Occipital lobe (tissue), 2 donors: ENCODE data around the gene AMPD3. TPM values are rescaled to one million over a fixed set of nuclear protein-coding genes. Genes with fewer than 3 reads are reported as not detected.

Experiments used
- DNase-seq: peaks from one replicate; lab custom pipeline; 2025; lab: John Stamatoyannopoulos, UW
- total RNA-seq: library from RNA; depleted of rRNA; stranded (reverse); fragments of >200 nt; gene quantifications from one replicate; pipeline ENCODE4 v1.2.3, GENCODE V29; 2014

AMPD3 gene
- total RNA-seq, 1 donor from 2014 or later = 0.78 TPM

GRCh38 chr11:10503221-10503620 lies 48.2 kb downstream of the AMPD3 start:
- no peak for DNase-seq

DNA sequence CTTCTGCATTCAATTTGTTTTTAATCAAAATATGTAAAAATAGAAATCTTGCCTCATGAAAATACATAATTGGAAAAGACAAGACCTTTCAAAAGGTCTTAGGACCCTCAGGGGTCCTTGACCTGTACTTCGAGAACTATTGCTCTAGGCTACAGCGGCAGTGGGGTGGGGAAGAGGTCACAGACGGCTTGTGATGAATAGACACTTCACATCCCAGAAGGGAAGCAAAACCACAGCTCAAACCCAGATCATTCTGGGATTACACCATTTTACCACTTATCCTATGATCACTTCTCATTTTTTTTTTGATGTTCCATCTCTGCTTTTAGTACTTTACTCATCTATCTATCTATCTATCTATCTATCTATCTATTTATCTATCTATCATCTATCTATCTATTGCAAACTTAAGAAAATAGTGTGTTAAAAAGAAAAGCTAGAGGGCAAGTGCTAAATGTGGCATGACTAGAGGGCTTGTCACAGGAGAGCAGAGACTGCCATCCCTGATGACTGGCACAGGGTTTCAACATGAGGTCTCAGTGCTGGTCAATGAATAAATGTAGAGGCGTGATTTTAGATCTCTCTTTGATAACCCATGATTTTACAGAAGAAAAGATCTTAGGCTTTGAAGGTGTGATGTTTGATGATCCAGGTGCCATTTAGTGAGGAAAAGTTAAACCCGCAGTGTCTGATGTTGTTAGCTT lies 48.9 kb downstream of the AMPD3 start:
- no peak for DNase-seq

GRCh38 chr11:10504490-10504889 lies 49.4 kb downstream of the AMPD3 start:
- DNase-seq = no peak

GRCh38 chr11:10505278-10506007 lies 50.4 kb downstream of the AMPD3 start:
- DNase-seq = no peak

DNA sequence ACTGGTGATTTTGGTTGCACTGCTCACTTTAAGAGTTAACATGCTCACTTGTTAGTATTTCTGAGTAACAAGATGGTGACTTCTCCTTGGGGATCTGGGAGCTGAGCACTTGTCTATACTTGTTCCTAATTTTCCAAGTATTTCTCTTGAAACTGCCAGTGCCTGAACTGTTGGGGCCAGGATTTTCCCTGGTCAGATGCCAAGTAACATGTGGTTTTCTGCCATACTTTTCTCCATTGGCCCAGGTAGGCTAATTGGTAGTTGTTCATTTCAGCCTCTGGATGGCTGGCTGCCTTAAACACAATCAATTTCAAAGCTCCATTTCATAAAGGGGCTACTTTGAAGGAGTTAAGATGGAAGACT lies 50.9 kb downstream of the AMPD3 start:
- DNase-seq = no peak

- no peak for DNase-seq
Observed at GRCh38 chr11:10511181-10511621, 56.1 kb downstream of the AMPD3 start.

- DNase-seq = no peak
Observed at GRCh38 chr11:10514202-10514601, 59.1 kb downstream of the AMPD3 start.

DNA sequence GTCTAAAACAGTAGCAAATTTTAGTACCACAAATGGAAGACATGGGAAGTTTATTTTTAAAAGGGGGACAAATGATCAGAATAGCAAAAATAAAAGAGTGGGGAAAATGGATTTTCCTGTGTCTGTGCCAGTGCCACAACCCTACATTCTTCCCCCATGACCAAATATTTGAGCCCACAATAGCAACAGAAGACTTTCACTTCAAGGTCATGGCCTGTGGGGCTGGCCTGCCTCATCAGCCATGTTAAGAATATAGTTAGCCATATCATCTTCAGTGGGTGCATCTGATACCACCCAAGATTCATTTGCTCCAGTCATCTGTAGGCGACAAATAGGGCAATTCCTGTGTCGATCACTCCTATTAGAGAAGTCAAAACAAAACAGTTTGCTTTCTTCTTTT lies 59.6 kb downstream of the AMPD3 start:
- DNase-seq = no peak

DNA sequence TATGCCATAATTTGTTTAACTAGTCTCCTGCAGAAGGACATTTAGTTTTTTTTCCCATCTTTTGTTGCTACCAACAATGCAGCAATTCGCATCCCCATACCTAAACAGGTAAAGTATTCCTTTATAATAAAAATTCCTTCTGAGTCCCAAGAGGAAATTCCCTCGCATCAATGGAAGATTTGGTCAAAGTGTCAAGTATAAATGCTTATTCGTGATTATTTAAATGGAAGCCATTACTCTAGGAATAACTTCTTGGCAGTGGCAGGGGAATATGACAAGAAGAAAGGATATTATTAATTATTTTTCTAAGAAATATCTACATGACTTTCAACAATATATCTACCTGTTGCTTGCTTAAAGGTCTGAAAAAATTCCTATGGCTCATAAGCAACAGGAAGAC lies 60.4 kb downstream of the AMPD3 start:
- no peak for DNase-seq

DNA sequence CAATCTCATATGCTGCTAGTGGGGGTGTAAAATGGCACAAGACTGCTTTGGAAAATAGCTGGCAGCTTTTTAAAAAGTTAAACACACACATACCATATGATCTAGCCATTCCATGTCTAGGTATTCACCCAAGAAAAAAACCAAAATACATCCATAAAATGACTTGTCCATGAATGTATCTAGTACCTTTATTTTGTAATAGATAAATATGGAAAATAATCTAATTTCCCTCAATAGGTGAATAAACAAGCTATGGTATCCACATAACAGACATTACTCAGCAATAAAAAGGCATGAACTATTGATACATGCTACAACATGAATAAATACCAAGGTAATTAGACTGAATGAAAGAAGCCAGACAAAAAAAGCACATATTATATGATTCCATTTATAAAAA lies 63.1 kb downstream of the AMPD3 start:
- DNase-seq = no peak

GRCh38 chr11:10518891-10519290 lies 63.8 kb downstream of the AMPD3 start:
- DNase-seq = no peak

- DNase-seq = no peak
Observed at GRCh38 chr11:10519630-10520029, 64.6 kb downstream of the AMPD3 start.

DNA sequence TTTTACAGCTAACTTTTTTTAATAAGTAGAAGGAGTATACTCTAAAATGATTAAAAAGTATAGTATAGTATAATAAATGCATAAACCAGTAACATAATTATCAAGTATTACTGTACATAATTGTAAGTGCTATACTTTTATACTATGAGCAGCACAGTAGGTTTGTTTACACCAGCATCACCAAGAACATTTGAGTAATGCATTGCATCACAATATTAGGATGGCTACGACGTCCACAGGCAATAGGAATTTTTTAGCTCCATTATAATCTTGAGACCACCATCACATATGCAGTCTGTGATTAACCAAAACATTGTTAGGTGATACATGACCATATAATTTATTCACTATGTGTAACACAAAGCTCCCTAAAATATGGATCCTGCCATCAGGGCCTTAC lies 65.5 kb downstream of the AMPD3 start:
- DNase-seq = no peak

DNA sequence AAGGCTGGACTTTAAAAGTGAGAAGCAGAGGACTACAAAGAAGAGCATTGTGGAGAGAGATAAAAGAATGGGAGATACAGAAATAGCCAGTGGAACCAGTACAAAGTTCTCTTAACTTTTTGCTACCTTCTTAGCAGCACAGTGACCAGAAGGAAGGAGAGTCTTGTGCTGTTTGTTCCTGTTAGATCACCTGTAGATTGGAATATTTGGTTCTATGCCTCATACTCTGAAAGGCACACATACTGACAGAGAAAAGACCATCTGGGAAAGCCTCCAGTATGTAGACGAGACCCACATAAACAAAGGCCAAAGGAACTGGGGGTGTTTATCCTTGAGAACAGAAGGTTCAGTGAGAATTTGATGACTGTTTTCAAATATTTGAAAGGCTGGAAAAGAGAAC lies 67.2 kb downstream of the AMPD3 start:
- no peak for DNase-seq

DNA sequence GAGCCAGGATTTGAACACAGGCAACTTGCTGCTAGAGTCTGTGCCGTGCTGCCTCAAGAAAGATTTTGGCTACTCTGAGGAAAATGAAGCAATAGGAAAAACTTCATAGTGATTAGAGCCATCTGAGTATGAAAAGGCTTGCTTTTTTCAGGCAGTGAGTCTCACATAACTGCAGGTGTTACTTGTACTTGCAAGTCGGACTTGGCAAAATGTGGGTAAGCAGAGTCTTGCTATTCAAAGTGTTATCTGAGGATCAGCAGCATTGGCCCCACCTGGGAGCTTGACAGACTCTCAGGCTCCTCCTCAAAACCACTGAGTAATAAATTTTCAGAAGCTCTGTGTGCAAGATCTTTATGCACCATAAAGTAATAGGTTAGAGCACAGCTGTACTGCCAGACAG lies 67.9 kb downstream of the AMPD3 start:
- DNase-seq = no peak

DNA sequence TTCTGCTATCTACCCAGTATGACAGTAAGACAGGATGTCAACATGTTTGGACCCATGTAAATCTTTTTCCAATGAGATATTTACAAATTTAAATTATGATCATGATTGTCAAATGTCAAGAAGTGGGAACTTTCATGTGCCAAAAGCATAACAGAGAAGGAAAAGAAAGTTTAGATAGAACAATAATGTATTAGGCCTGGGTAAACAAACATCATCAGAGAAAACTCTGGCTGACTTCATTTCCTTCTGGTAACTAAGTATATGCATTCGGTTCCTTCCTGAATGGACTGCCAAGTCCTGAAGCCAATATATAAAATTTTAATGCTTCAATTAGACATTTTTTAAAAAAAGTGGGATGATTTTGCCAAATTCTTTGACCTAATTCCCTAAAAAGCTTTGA lies 69.4 kb downstream of the AMPD3 start:
- DNase-seq = no peak

GRCh38 chr11:10526974-10527918 lies 72.2 kb downstream of the AMPD3 start:
- DNase-seq = no peak

DNA sequence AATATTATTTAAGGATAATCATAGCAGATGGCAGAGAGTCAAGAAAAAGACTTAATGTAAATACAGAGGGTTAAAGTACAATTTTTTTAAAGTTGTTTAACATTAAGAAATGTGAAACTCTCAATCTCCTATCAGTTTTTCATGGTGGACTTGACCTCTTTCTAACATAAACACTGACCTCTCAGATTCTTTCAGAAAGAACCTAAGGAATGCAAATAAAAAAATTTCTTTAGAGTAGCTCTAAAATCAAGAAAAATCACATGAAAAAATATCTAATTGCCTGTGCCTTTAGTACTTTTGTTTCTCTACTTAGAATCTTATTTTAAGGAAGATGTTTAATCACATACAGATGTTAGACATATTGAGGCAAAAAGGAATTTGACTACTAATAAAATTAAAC lies 73.1 kb downstream of the AMPD3 start:
- DNase-seq = no peak

DNA sequence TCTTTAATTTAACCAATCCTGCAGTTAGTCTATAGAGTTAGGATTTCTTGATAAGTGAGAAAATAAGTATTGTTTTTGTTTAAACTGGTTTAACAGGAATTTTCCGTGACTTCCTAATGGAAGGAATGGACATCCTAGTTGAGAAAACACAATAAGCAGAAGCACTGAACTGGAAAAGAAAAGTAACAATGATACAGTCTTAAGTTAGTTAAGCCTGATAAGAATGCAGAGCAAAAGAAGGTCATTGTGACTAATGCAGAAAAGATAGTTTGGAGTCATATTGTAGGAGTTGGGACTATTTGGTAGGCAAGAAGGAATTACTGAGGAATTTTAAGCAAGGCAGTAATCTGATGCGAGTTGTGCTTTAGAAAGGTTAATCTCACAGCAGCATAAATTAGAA lies 74.2 kb downstream of the AMPD3 start:
- DNase-seq = no peak

GRCh38 chr11:10532526-10532925 lies 77.5 kb downstream of the AMPD3 start:
- no peak for DNase-seq

DNA sequence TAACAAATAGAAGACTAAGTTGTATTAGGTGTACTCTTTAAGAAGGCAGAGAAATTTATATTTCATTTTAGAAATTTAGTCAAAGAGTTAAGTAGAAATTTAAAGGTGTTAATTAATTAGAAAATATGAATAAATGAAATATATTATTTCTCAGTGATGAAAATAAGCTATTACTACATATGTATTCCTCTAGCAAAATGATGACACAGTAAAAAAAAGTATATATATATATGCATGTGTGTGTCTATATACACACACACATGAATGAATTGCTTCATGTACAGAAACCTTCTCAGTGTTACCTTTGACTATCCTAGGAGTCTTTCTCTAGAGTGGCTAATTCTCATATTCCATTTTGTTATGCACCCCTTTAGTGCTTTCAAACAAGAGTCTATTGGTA lies 78.3 kb downstream of the AMPD3 start:
- no peak for DNase-seq

DNA sequence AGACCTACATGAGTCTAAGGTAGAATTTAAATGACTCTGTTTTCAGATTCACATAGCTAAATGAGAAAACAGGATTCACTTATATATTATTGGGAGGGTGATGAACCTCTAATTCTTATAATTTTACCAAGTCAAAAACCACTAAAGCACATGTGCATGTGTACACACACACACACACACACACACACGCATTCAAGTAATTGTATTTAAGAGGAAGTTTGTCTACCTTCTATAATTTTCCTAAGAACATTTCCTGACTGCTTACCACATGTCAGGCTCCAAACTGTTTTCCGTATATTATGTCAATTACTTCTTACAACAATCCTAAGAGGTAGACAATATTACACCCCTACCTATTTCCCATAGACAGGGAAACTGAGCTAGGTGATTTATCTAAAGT lies 79.3 kb downstream of the AMPD3 start:
- DNase-seq = no peak
